ENCODE results near the gene ALG3. TPM values are rescaled to one million over a fixed set of nuclear protein-coding genes. Genes with fewer than 3 reads are reported as not detected.

The ALG3 gene
- polyA plus RNA-seq, 5 donors: 23.0 to 37.6 (median 25.5) TPM

DNA sequence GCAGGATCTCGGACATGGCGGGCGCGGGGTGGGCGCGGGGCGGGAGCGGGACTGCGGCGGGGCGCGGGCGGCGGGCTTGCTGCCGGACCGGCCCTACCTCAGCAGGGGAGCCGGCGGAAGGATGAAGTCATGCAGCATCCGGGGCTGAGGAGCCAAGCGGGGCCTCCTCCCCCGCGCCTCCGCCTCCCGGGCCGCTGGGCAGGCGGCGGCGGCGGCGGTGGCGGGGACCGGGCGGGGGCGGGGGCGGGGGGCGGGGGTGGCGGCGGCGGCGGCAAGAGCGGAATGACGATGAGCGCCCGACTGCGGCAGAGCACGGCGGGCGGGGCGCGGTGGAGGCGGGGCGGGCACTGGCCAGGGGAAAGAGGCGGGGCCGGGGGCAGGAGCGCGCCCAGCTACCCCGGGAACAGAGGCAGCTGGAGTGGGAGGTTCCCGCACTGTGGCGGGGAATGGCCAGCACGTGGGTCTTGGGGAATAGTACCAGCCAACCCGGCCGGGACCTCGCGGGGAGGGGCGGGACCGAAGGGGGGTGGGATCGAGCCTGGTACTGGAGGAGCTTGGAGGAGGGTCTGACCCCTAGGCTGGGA, 12.6 kb upstream of the ALG3 start, which contains the start of gene CAMK2N2:
TSS of gene CAMK2N2 (minus strand) at position 284 of the 584 bp plus-strand sequence. CDS start at position 16, 268 bp downstream.
- no peak for DNase-seq

DNA sequence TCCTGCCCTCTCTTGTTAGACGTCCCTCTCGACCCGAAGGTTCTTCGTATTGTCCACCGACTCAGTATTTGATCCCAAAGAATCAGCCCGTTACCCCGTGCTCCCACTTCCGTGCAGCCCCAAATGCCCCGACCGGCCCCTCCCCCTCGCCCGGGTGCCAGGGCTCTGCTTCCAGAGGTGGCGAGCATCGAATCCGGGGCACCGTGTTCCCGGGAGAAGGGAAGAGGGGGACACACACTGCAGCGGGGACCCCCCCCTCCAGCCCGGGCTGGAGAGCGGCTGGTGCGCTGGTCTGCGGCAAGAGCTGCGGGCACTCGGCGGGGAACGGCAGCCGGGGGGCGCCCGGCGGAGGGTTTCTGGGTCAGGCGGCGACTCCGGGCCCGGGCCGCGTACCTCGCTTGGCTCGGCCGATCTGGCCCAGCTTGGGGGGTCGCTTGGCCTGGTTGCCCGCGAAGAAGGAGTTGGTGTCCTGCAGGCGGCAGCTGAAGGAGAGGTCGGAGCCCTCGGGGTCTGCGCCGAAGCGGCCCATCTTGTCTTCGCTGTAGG, 12.0 kb upstream of the ALG3 start:
- no peak for DNase-seq

- DNase-seq: no peak
These were observed 11.3 kb upstream of the ALG3 start for GRCh38 chr3:184259878-184260723.

DNA sequence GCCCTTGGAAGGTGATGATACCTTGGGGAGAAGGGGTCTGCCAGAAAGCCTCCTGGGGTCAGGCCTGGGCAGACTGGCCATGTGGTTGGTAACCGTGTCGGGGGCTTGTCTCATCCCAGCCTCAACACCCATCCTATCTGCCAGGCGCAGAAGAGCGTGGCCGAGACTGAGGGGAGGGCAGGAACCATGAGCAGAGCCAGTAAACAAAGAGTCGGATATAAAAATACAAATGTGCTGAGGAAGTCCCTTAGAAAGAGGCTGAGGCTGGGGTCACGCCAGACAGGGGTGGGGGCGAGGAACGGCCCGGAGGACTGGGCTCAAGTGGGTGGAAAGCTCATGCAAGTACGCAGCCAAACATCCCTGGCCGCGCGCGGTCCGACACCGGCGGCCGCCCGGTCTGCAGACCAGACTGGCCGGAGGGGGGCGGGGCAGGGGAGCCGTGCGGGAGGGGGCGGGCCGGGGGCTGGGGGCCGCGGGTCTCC, 10.7 kb upstream of the ALG3 start:
- no peak for DNase-seq

DNA sequence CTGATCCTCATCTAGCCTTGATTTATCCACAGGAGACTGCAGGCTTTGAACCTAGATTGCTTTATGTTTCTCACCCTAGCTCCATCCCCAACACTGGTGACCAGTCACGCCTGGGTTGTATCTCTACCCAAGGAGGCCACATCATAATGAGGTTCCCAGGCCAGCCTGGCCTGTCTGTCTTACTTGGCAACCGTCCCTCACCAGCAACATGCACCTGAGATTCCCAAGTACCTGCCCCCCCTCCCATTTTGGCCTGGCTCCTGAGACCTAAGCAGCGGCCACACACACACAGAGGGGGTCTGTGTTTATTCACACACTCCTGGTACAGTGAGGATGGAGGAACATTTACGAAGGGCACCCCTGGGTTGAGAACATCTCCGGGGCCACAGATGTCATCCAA, 10.2 kb upstream of the ALG3 start:
- no peak for DNase-seq

GRCh38 chr3:184257083-184257915, 8.5 kb upstream of the ALG3 start:
- DNase-seq: no peak

- DNase-seq: no peak
These were observed 6.7 kb upstream of the ALG3 start for GRCh38 chr3:184255291-184256039.

DNA sequence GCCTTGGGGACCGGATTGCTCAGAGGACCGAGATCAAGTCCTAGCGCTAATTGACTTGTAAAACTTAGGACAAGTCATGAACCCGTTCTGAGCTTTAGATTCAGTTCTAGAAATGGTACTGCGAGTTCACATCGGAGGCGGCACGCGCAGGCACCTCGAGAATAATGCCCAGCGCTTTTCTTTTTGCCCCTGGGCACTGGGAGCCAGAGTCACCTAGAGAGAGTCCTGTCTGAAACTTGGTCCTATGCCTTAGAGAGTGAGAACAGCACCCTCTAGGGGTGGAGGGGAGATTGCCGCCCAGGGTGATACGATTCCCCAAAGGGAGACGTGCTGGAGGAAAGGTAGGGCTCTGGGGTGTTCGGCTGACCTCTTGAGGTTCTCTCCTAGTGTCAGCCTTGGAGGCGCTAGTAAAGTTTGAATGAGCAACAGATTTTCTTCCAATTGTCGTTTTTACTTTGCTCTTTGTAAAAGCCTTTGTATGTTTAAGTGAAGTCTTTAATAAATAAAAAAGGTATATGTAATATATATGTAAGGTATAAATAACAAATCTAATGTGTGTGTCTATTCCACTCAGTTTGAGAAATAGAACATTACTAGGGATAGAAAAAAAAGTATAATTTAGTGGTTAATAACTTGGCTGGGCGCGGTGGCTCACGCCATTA, 1.5 kb upstream of the ALG3 start:
- DNase-seq: peak; percentile 52 to 63

DNA sequence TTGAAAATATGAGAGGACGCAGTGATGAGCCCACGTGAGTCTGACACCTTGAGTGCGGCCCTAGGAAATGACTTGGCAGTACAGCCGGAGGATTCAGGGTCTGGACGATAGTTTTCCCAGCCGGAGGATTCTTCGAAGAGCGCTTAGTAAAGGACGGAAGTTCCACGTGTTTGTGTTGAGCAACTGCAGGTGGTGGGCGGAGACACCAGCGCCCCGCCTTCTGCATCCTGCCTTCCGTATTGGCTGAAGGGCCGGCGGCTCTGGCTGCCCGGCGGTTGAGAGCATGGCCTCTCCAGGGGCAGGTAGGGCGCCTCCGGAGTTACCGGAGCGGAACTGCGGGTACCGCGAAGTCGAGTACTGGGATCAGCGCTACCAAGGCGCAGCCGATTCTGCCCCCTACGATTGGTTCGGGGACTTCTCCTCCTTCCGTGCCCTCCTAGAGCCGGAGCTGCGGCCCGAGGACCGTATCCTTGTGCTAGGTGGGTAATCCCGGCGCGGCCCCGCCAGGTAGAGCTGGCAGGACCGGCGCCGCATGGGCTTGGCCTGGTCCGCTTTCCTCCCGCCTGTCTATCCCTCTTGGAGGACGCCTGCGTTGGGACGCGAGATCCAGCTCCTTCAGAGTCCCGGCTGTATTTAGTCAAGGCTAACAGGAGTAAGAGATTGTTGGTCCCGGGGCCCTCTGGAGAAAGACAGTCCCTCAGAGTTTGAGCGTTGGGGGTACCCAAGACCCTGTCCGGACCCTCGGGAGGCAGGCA, 827 bp upstream of the ALG3 start, which contains the start of gene EEF1AKMT4:
TSS of gene EEF1AKMT4 (plus strand) at position 261 of the 755 bp plus-strand sequence. CDS start at position 284, 23 bp downstream.
- DNase-seq: peak; percentile 93

- DNase-seq: no peak
These were observed 6.5 kb downstream of the ALG3 start for GRCh38 chr3:184242297-184242685.

- no peak for DNase-seq
These were observed 7.1 kb downstream of the ALG3 start for GRCh38 chr3:184241447-184242296.

- no peak for DNase-seq
These were observed 7.7 kb downstream of the ALG3 start for GRCh38 chr3:184241141-184241446.

GRCh38 chr3:184240384-184241140, 8.2 kb downstream of the ALG3 start:
- DNase-seq: no peak

DNA sequence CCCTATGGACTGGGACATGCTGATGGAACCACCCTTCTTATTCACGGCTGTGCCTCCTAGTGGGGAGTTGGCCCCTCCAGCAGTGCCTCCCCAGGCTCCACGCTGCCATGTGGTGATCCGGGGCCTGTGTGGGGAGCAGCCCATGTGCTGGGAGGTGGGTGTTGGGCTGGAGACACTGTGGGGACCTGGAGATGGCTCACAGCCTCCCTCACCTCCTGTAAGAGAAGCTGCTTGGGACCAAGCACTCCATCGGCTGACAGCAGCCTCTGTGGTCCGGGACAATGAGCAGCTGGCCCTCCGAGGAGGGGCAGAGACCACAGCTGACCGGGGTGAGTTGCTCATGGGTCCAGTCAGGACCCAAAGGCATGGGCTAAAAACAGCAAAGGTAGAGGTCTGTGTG, 9.1 kb downstream of the ALG3 start:
- DNase-seq: no peak

DNA sequence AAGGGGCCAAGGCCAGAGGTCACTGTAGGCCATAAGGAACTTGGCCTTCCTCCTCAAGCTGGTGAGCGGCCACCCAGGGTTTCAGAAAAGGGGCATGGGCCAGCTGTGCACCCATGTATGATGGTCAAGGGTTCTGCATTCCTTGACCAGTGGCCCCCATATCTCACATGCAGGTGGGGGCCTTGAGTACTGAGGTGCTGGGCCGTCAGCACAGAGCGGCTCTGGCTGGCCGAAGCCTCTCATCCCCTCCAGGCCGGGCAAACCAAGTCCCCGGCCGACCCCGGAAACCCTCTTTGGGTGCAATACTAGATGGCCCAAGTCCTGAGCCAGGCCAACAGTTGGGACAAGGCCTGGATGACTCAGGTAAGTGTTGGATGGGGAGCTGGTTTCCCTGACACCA, 9.5 kb downstream of the ALG3 start:
- DNase-seq: no peak

DNA sequence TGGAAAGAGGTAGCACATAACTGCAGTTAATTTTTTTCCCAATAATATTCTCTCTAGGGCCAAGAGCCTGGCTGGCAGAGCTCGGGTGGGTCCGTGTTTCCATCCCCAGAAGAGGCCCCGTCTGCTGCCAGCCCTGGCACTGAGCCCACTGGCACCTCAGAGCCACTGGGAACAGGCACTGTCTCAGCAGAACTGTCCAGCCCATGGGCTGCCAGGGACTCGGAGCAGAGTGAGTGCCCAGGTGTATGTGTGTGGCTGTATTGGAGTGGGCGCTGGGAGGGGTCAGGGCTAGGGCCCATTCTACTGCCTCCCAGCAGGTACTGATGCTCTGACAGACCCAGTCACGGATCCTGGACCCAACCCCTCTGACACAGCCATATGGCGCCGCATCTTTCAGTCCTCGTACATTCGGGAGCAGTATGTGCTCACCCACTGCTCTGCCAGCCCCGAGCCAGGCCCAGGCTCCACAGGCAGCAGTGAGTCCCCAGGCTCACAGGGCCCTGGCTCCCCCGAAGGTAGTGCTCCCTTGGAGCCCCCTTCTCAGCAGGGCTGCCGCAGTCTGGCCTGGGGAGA, 10.4 kb downstream of the ALG3 start:
- no peak for DNase-seq

DNA sequence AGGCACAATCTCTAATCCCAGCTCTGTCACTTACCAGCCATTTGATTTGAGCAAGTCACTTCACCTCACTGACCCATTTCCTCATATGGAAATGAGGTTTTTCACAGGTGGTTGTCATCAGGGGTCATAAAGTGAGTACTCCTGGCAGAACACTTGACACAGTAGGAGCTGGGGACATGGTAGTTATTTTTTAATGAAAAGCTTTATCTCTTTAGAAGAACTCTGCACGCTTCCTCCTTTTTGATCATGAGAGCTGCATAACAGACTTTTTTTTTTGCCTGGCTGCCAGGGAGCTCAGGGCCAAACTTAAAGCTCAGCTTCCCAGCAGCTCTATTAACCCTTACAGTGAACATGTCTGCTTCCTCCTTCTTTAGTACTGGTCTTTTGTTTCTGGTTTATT, 11.0 kb downstream of the ALG3 start:
- no peak for DNase-seq

DNA sequence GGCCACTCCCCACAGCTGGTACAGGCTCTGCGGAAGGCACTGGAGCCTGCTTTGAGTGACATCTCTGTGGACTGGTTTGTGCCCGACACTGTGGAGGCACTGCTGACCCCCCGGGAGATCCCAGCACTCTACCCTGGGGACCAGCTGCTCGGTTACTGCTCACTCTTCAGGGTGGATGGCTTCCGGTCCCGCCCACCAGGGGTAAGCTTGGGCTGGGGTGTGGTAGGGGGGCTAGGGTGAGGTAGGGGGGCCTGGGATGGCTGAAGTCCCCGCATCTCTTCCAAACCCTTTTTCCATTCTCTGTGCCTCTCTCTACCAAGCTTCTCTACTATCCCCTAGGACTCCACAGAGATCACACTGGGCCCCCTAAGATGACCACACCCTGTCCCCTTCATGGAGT, 11.6 kb downstream of the ALG3 start:
- no peak for DNase-seq

Measured in right lung (tissue), 5 donors.